ENCODE results near the gene WDR90.

DNA sequence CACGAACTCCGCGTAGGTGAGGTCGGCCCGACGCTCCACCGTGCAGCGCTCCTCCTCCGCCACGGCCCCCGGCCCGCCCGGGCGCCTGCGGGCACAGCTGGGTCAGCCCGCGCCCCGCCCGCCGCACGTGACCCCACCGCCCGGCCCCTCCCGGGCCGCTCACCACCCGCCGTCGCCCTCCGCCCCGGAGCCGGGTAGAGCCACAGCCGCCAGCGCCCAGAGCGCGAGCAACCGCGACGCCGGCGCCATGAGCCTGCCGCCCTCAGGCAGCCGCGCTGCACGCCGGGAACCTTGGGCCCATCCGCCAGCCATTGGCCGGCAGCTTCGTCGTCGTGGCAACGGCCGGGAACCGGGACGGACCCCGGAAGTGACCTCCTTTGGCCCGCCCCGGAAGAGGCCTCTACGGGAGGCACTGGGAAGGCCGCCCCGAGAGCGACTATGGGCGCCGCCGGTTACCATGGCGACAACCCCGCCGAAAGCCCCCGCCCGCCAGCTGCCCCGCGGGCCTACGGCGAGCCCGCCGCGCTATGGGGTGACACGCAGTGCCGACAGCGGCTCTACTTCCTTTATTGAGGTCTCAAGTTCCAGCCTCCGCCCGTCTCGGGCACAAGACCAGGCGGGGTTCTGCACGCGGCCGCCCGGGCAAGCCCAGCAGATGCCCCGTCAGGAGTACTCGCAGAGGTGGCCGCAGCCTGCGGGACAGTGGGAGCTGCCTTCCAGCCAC, 35.1 kb downstream of the WDR90 start, which contains the start of gene JMJD8:
- TF ChIP-seq EP300 (IDR thresholded peaks at IDR 0.05), result no peak
- TF ChIP-seq, protein P1, sequence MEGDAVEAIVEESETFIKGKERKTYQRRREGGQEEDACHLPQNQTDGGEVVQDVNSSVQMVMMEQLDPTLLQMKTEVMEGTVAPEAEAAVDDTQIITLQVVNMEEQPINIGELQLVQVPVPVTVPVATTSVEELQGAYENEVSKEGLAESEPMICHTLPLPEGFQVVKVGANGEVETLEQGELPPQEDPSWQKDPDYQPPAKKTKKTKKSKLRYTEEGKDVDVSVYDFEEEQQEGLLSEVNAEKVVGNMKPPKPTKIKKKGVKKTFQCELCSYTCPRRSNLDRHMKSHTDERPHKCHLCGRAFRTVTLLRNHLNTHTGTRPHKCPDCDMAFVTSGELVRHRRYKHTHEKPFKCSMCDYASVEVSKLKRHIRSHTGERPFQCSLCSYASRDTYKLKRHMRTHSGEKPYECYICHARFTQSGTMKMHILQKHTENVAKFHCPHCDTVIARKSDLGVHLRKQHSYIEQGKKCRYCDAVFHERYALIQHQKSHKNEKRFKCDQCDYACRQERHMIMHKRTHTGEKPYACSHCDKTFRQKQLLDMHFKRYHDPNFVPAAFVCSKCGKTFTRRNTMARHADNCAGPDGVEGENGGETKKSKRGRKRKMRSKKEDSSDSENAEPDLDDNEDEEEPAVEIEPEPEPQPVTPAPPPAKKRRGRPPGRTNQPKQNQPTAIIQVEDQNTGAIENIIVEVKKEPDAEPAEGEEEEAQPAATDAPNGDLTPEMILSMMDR (IDR thresholded peaks at IDR 0.05), result no peak
- TF ChIP-seq RFX5 (IDR thresholded peaks at IDR 0.05), result 0 out of 2 replicates have a peak, but pooled peaks have one; percentile 48
- no peak for TF ChIP-seq ELK1 (IDR thresholded peaks at IDR 0.05; ENCODE audit: low read depth, low read length)
- TF ChIP-seq EHMT2 (IDR thresholded peaks at IDR 0.05; ENCODE audit: low read depth), result no peak
